Endometrium (tissue), 2 donors: ENCODE data around the gene GRK1.

ENCODE experiments used
- FAIRE-seq: peaks from 2 replicates; lab custom pipeline; 2012; peaks lifted over from hg19 to GRCh38; lab: Jason Lieb, UNC
- donor health status: control.
- donor health status: control.

The GRK1 gene

GRCh38 chr13:113729187-113730019 is 62.4 kb downstream of the GRK1 start:
- no peak for FAIRE-seq

GRCh38 chr13:113730258-113730691 is 63.3 kb downstream of the GRK1 start:
- FAIRE-seq, result no peak

DNA sequence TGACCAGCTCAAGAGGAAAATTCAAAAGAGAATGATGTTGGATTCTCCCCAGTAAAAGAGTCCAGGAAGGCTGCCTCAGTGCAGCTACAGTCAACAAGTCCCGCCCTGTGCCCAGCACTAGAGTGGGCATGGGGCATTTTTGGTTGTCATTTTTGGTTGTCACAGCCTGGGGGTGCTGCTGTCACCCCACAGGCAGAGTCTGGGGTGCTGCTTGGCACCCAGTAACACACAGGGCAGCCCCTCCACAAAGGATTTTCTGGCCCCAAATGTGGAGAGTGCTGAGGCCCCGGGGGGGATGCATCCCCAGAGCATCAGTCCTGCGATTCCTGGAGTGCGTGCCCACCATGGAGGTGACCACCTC is 63.8 kb downstream of the GRK1 start:
- FAIRE-seq, result no peak

DNA sequence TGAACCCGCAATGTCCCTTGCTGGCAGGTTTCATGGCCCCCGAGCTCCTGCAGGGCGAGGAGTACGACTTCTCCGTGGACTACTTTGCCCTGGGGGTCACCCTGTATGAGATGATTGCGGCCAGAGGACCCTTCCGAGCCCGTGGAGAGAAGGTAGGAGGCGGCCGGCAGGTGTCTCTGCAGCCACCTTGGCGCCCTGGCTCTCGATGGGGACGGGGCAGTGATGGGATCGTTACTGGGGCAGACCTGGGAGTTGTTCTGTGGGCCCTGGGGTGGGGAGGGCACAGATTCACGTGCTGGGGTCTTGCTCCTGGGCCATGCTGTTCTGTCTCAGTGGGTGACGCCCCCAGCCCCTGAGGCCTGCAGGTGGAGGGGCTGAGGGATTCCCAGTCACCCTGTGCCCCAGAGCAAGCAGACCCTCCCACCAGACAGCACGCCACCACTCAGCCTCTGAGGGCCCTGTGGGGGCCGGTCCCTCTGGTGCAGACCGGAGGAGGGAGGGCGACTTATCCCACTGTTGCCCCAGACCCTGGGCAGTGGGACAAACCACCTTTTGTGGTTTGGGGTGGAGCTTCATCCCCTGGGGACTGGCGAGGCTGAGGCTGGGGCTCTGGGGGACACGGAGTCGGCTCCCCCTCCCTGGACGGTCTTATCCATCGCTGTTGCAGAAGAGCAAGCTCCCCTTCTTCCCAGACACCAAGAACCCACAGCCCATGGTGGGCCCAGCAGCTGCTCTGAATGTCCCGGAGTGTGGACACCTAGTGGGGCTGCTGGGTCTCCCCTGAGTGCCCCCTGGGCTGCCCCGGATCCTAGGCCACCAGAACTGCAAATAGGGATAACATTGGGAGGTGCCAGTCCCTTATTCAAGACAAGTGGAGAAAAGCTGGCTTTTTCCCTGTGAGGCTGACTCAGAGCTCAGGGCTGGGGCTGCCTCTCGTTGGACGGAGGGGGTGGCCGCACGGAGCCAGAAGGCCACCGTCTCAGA is 64.5 kb downstream of the GRK1 start:
- no peak for FAIRE-seq

DNA sequence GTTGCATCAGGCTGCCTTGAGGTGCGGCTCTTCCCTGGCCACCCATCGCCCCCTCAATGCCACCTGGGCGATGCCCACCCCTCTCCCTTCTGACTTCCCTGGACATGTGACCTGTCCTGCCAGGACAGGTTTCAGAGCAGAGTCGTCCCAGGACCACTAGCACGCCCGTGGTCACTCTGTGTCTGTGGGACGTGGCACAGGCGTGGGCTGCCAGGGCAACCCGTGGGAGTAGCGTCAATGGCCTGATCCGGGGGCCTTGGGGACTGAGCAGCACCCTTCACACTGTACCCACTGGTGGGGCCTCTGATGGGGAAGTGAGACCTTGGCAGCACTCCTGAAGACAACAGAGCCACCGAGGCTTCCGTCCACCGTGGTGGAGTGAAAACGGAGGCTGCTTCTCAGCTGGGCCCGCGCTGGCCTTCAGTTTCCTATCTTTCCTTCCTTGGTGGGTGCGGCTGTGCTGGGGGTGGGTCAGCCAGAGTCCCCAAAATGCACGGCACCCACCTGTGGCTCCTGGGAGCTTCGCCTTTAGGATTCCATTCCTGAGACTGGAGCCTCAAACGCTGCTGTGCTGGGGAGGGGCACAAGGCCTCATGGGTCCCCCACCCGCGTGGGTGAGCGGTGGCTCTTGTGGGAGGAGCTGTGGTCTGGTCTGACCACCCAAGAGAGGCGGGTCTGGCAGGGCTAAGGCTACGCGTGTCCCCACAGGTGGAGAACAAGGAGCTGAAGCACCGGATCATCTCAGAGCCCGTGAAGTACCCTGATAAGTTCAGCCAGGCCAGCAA is 65.3 kb downstream of the GRK1 start:
- FAIRE-seq, result no peak

GRCh38 chr13:113732961-113733950 is 66.2 kb downstream of the GRK1 start:
- FAIRE-seq, result no peak

DNA sequence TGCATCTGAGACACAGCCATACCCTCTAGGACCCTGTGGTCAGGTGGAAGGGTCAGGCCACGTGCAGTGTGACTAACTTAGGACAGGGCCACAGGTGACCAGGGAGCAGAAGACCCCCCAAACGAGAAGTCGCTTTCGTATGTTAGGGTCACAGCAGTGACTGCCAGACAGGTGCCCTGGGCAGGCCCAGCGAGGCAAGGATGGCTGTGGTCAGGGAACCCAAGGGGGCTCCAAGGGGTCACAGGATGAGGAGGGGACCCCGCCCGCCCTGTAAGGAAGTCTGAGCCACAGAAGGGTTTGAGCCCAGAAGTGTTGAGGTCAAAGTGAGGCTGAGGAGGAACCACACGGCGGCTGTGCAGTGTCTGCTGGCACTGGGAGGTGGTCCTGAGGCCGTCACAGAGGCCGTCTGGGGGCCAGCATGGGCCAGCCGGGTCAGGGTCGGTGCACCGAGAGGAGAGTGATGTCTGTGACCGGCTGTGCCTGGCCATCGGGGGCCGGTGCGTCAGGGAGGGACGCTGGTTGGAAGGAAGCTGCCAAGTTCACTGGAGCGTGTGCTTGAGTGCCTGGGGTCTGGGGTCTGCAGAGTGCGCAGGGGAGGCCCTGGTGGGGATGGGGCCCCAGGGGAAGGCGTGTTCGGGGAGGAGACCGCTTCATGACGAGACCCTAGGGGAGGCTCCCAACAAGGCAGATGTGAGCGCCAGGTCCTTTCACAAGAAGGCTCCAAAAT is 67.2 kb downstream of the GRK1 start:
- FAIRE-seq, result no peak

- FAIRE-seq, result no peak
These were observed 67.8 kb downstream of the GRK1 start for GRCh38 chr13:113734826-113735125.

- no peak for FAIRE-seq
These were observed 68.2 kb downstream of the GRK1 start for GRCh38 chr13:113735194-113735593.

DNA sequence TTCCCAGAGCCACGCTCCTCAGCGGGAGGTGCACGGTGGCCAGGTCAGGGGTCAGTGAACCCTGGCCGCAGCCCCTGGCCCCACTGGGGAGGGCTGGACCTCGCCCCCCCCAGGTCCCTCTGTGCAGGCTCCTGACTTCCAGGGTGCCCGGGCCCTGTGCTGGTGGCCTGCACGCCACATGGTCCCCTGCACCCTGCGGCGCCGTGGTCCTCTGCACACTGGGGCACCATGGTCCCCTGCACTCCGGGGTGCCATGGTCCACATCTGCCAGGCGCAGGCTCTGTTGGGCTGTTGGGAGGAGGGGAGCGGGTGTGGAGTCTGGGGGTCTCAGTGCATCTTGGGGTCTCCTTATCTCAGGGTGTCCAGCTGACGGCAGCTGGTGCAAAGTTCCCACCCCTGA is 68.7 kb downstream of the GRK1 start:
- FAIRE-seq, result no peak

GRCh38 chr13:113736258-113736731 is 69.3 kb downstream of the GRK1 start:
- FAIRE-seq, result no peak

- no peak for FAIRE-seq
These were observed 70.8 kb downstream of the GRK1 start for GRCh38 chr13:113737803-113738202.

GRCh38 chr13:113739527-113740285 is 72.7 kb downstream of the GRK1 start:
- FAIRE-seq, result no peak

- FAIRE-seq, result no peak
These were observed 73.2 kb downstream of the GRK1 start for GRCh38 chr13:113740286-113740556.

- FAIRE-seq, result no peak
These were observed 73.6 kb downstream of the GRK1 start for GRCh38 chr13:113740661-113741060.

- no peak for FAIRE-seq
These were observed 74.2 kb downstream of the GRK1 start for GRCh38 chr13:113741191-113741668.

DNA sequence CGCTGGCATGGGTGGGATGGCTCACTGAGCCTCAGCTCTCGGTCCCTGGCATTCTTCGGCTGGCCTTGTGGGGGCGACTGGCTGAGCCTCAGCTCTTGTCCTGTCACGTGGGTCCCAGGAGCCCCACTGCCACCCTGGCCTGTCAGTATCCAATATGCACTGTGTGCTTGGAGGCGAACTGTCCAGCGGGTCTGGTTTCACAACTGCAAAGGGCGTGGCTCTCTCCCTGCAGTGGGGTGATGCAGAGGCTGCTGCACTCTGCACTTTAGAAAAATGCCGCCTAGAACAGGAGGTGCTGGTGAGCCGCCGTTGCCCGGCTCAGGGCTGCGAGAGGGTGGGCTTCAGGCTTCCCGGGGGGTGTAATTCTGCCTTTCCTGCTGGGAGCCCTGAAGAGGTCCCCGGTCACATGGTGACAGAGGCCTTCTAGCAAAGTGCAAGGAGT is 75.0 kb downstream of the GRK1 start:
- FAIRE-seq, result no peak

DNA sequence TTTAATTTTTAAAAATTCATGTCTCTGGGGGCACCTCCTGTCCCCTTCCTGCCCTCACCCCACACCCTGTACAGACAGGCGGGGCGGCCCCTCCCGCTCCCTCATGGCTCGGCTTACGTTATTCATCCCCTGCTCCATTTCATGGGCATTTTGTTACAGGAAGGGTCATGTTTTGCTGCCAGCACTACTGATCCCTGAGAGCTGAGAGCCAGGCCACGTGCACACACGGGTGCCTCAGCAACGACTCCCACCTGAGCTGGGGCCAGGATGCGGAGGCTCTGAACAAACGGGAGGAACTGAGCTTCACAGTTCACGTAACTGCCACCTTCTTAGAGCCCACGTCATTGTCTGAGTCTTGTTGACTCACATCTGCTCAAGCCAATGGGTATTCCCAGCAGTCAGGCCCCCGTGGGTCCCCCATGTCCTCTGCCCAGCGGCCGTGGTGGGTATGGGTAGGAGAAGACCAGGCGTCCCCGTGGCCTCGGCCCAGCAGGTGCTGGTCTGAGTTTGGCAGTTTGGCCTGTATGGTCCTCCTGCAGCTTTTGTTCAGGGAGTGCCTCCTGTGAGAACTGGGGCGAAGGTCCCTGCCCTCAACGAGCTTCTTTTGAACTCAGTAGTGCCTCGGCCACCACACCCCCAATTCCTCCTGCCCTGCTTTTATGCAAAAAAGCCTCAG is 75.6 kb downstream of the GRK1 start:
- no peak for FAIRE-seq
